Activated T-cell treated with anti-CD3 and anti-CD28 coated beads, Interleukin-2, amount 50 U/mL, for 48 hours (primary cell): ENCODE results near the gene PGLYRP3.
A peak's percentile ranks its signal among the peaks of the same experiment; 100 is the strongest.

ENCODE experiments used
- DNase-seq, 2 experiments: peaks; one replicate each; pipeline ENCODE4 v3.0.0-alpha.2; 2020

PGLYRP3 gene

GRCh38 chr1:153313288-153313687 lies 536 bp upstream of the PGLYRP3 start:
- no peak for DNase-seq

- no peak for DNase-seq
Observed at GRCh38 chr1:153310526-153310925, 2.2 kb downstream of the PGLYRP3 start.

GRCh38 chr1:153309441-153309840 lies 3.3 kb downstream of the PGLYRP3 start:
- DNase-seq: no peak

GRCh38 chr1:153308540-153308939 lies 4.2 kb downstream of the PGLYRP3 start:
- no peak for DNase-seq

GRCh38 chr1:153307221-153307600 lies 5.5 kb downstream of the PGLYRP3 start:
- no peak for DNase-seq

GRCh38 chr1:153306303-153307220 lies 6.2 kb downstream of the PGLYRP3 start:
- no peak for DNase-seq

- no peak for DNase-seq
Observed at GRCh38 chr1:153305682-153306081, 7.1 kb downstream of the PGLYRP3 start.

GRCh38 chr1:153302308-153302707 lies 10.4 kb downstream of the PGLYRP3 start:
- no peak for DNase-seq

- DNase-seq: no peak
Observed at GRCh38 chr1:153293851-153294250, 18.9 kb downstream of the PGLYRP3 start.

GRCh38 chr1:153293480-153293775 lies 19.3 kb downstream of the PGLYRP3 start:
- DNase-seq: no peak

GRCh38 chr1:153292740-153293479 lies 19.8 kb downstream of the PGLYRP3 start:
- DNase-seq: no peak

- no peak for DNase-seq
Observed at GRCh38 chr1:153292185-153292584, 20.6 kb downstream of the PGLYRP3 start.

- peak; percentile 23 to 32 for DNase-seq
Observed at GRCh38 chr1:153291514-153291913, 21.2 kb downstream of the PGLYRP3 start.

GRCh38 chr1:153288634-153289275 lies 24.0 kb downstream of the PGLYRP3 start:
- DNase-seq: peak; percentile 50 to 57

GRCh38 chr1:153277852-153278251 lies 34.9 kb downstream of the PGLYRP3 start:
- peak; percentile 63 to 66 for DNase-seq

- DNase-seq: no peak
Observed at GRCh38 chr1:153272186-153272585, 40.6 kb downstream of the PGLYRP3 start.

- DNase-seq: no peak
Observed at GRCh38 chr1:153271711-153272110, 41.0 kb downstream of the PGLYRP3 start.

GRCh38 chr1:153265457-153265856 lies 47.3 kb downstream of the PGLYRP3 start:
- DNase-seq: no peak

- DNase-seq: no peak
Observed at GRCh38 chr1:153262462-153263157, 50.1 kb downstream of the PGLYRP3 start.

GRCh38 chr1:153262070-153262366 lies 50.7 kb downstream of the PGLYRP3 start:
- no peak for DNase-seq

GRCh38 chr1:153261281-153262069 lies 51.3 kb downstream of the PGLYRP3 start:
- DNase-seq: peak in 1 of 2 experiments; percentile 31

GRCh38 chr1:153260585-153261280 lies 52.0 kb downstream of the PGLYRP3 start:
- peak; percentile 39 to 41 for DNase-seq
